Measurements from ENCODE around the gene DHRSX.
"Not testable (repeated sequence)": the region's sequence is repeated elsewhere in the genome, so short reads cannot be mapped to it uniquely, and the experiment has no call there.

Gene DHRSX

DNA sequence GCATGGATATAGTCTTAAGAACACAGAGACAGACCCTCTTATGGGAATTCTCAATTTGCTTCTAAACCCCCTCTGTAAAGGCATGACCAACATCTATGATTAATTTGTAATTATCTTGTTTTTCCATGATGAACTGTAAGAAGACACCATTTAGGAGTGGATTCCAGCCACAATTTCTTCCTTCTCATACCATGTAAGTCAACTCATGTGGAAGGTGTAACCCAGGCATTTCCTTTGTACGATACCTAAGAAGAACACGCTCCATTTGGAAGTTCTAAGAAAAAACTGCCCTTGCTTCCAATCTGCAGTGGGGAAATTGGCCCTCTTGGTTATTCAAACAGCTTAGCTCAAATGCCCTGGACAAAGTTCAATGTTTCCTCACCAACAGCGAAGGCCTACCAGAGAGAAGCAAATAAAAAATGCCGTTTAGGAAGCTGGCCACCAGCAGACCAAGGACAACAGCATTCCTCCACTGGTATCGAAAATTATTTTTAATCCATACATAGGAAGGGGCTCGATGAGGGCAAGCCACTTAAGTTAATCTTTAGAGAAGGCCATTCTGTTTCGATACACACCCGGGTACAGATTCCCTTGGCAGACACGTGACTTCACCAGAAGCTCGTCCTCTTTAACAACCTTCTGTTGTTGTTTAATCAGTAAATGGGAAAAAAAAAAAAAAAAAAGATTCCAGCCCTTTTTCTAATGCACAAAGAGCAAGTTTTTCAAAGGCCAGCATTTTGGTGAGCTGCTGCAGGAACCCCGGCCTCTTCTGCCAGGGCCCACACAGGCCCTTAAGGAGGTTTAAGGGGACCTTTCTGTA is 2.6 kb downstream of the DHRSX start:
- DNase-seq, result no peak

DNA sequence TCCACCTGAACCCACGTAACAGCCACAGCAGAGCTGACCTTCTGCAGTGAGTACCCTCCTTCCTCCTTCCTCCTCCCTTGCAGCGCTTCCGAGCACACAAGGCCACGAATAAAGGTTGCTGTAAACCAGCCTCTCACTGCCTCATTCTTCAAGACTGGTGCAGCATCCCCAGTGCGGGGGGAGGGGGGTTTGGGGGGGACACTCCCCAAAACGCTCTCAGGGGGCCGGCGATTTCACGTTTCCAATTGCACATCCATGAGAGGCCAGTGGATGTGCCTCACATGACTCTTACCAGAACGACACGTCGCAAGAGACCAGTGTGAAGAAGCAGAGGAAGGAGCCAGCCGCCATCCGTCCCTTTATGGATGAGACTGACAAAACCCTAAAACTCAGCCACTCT is 5.2 kb downstream of the DHRSX start:
- no peak for DNase-seq

DNA sequence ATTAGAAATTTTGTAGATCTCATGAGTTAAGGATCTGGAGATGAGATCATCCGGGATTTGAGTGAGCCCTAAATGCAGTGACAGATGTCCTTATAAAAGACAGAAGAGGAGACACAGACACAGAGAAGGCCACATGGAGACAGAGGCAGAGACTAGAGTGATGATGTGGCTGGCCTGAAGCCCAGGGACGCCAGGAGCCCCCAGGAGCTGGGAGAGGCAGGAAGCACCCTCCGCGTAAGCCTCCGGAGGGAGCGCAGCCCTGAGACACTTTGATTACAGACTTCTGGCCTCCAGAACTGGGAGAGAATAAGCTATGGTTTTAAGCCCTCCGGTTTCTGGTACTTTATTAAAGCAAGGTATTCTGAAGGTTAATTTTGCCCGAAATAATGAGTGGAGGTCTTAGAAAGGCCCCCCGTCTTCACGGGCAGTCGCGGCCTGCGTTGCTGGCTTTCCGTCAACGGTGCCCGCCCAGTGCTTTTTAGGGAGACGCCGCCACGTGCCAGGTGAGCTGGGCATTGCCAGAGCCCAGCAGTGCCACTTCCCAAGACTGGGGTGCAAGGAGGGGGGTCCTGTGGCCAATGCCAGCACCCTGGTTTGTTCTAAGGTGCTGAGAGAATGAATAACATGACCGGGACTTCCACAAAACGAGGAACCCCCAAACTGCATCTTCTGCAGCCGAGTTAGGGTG is 8.1 kb downstream of the DHRSX start:
- no peak for DNase-seq

DNA sequence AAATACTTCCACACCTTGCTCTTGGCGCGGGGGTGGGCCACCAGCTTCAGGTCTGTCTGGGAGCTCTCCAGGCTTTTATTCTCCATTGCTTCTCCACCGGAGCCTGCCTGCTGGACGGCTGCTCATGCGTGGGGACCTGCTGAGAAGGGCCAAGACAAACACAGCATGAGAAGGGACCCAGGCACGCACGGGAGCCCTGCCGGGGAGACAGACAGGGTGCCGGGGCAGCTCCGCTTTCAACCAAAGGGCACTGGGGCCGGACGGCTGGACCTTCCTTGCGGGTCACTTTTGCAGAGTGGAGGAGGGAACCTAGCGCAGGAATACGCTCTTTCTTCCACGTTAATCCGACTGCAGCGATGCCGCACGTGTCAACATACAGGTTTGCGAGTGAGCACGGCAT is 10.1 kb downstream of the DHRSX start:
- no peak for DNase-seq

DNA sequence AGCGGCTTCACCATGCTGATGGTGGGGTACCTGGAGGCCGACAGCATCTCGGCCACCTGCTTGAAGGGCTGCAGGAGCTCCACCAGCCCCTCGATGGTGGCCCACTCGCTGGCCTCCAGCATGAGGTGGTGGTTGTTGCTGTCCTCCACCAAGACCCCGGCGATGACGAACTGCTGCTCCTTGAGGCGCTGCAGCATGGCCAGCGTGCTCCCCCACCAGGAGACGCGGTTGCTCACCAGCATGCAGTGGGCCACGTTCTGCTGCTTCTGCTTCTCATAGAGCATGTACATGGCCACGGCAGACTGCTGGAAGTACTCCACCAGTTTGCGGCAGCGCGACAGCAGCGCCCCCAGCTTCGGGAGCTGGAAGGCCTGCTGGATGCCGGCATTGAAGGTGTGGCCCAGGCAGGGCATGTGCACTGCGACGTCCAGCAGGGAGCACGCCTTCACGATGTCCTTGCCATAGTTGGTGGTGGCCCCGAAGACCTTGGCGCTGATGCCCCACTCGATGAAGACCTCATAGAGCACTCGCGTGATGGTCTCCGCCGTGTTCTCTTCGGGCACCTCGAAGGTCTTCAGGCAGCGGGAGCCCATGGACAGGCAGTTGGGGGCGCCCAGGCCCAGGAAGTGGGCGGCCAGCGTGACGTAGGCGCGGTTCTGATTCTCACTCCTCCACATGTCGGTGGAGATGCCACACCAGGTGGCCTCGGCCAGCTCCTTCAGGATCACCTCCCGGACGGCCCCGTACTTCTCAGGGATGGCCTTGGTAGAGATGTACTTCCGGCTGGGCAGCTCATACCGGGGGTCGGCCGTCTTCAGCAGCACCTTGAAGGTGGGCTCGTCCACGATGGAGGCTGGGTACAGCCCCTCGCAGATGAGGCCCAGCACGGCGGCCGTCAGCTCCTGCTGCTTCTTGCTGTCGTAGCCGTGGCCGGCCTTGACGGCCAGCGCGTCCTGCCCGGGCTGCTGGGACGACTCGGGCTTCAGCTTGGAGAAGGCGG is 11.0 kb downstream of the DHRSX start:
- no peak for DNase-seq

DNA sequence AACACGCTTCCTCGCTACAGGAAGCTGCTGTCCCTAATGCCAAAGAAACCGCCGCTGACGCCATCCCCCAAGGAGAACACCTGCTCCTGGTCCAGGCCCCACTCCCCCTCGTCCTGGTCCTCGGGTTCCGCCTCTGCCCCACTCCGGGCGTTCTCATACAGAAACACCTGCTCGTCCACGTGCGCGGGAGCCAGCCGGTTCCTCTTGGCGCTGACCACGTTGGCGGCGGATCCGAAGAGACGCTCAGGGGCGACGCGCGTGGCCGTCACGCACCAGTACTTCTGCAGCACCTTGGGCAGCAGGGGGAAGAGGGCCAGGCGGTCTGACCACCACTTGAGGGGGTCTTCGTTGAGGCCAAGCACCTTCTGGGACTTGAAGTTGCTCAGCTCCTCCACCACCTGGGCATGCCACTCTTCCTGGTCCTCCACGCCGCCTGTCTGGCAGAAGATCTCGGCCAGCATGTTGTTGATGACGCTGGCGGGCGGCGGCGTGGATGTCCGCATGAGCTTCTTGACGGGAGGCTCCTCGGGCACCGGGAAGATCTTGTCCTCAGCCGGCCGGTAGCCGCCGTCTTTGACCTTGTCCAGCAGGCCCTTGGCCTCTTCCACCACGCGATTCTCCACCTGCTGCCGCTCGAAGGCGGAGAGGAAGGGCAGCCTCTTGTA is 12.0 kb downstream of the DHRSX start:
- no peak for DNase-seq

DNA sequence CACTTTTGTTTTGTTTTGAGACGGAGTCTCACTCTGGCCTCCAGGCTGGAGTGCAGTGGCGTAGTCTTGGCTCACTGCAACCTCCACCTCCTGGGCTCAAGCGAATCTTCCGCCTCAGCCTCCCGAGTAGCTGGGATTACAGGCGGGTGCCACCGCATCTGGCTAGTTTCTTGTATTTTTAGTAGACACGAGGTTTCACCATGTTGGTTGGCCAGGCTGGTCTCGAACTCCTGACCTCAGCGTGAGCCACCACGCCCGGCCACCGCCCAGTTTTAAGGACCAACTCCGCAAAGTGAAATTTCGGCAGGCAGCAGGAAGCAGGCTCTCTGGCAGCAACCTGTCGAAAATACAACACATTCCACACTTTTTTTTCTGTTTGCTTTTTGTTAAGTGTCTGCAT is 13.4 kb downstream of the DHRSX start:
- DNase-seq, result no peak

DNA sequence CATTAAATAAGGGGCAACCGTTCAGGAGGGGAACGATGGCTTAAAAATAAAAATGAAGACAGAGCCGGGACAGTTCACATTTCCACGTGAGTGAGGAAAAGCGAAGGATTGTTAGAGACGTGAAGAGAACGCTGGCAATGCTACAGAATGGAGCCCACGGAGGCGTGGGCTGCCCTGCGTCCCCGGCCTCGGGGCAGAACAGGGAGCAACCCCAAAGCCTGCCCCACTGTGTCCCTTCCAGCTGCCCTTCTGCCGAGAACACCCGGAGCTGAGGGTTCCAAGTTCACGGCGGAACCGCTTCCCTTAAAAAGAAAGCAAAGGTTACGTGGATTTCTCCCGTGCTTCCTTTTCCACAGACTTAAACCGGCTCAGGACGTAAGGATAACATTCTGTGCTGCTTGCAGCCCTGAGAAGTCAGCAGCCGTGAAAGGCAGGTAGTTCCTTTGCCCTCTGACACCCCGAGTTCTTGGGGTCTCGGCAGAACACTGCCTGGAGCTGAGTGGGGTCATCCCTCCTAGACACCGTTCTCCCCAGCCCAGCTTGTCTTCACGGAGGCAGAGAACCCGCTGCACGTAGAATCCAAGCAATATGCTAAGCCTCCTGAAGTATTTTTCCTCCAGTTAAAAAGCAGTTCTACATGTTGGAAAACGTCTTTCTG is 14.2 kb downstream of the DHRSX start:
- no peak for DNase-seq

DNA sequence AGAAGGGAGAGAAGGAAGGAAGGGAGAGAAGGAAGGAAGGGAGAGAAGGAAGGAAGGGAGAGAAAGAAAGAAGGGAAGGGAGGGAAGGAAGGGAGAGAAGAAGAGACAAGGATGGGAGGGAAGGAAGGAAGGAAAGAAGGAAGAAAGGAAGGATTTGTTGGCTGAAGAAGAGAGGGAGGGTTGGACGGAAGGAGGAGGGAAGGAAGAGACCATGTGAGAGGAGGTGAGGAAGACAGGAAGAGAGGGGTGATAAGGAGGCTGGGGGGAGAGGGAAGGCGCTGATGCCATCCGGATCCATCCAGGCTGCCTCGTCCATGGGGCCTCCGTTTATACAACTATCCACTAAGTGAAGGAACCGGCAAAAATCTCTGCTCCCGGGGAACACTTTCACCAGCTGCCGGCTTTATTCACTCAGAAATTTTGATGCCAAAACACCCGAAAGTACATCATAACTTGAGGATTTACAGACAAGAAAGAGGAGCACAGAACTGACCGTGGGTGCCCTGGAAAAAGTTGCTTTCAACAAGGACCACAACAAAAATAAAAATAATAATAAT is 14.9 kb downstream of the DHRSX start:
- DNase-seq, result no peak

DNA sequence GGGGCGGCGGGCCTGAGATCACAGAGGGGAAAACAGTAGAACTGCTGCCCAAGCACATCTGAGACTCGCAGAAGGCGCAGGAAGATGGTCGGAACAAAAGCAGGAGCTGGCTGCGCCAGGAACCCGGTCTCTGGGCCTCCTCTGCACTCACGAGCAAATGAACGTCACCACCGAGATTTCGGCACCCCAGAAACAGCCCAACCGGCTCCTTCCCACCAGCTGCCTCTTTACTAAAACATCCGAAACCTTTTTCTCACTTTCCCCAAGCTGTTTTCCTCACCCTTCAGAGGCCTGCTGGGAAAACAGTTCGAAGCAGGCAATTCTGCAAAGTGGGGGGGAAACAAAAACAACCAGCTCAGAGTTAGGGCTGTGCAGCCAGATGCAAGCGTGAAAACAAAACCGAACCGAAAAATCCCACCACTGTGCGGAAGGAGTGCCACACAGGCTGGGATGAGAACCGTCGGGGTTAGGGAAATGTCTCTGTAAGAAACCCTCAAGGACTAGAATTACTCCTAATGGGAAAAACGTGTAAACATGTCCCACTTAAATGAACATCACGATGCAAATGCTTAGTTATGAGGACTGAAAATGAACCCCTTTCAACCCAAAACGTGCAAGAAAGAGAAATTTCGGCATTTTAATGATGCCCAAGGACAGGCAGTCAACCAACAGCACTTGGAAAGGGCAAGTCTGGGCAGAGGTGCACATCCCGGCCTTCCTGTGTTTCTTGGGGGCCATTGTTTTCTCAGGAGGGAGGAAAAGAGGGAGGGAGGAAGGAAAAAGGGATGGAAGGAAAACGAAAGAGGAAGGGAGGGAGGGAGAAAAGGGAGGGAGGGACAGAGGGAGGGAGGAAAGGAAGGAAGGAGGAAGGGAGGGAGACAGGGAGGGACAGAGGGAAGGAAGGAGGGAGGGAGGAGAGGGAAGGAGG is 15.8 kb downstream of the DHRSX start:
- peak; percentile 9 for DNase-seq

DNA sequence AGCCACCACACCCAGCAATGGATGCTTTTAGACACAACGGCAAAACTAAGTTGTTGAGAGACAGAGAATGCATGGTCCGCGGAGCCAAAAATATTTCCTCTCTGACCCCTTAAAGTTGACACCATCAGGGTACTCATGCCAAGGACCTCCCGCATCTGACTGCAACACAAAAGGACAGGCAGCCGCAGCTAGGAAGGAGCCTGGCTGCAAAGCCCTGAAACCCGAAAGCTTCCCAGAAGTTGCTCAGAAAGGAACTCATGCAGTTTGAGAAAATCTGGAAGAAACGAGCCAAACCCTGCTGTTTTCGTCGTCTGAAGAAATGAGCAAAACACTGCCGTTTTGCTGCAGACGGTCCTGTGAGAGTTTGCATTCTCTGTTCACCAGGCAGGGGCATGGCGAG is 16.5 kb downstream of the DHRSX start:
- no peak for DNase-seq

DNA sequence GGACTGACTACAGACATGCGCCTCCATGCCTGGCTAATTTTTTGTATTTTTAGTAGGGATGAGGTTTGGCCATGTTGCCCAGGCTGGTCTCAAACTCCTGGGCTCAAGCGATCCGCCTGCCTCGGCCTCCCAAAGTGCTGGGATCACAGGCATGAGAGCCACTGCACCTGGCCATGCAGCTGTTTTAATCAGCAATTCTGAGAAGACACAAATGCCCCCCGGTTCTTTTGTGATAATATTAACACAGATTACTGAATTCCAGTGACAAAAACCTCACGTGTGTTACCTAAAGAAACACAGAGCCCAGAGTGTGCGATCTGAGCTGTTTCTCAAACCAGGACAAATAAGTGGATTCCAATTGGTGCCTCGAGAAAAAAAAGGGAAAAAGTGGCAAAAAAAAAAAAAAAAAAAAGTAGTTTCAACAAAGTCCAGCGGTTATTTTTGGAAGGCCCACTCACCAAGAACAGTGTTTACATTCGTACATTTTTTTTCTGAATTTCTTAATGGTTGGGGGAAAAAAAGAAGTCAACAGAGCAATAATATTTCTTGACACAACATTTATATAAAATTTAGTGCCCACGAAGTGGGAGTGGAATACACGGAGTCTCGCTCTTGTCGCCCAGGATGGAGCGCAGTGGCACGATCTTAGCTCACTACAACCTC is 17.2 kb downstream of the DHRSX start:
- no peak for DNase-seq

DNA sequence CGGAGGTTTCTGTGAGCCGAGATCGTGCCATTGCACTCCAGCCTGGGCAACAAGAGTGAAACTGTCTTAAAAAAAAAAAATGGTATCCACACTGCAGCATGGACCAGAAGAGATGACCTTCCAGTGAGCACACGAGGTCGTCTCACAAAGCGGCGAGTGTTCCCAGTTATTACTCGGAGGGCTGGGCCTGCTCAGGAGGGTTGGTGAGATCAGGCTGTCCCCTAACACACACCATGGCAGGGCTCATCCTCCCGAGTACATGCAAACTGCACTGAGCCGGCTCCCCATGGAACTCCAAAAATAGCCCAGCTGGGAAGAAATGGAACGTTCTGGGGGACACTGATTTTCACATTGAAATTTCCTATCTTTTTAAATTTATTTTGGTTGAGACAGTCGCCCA is 19.2 kb downstream of the DHRSX start:
- not testable (repeated sequence) for DNase-seq

DNA sequence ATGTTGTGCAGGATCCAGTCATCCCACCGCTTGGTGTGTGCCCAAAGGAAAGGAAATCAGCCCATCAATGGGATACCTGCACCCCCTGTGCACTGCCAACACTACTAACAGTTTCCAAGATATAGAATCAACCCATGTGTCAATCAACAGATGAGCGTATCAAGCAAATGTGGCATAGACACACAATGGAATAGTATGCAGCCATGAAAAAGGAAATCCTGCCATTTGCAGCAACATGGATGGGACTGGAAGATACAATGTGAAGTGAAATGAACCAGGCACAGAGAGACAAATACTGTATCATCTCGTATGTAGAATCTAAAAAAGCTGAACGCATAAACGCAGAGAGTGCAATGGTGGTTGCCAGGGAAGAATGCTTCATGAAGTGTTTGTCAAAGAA is 20.8 kb downstream of the DHRSX start:
- DNase-seq, result not testable (repeated sequence)

DNA sequence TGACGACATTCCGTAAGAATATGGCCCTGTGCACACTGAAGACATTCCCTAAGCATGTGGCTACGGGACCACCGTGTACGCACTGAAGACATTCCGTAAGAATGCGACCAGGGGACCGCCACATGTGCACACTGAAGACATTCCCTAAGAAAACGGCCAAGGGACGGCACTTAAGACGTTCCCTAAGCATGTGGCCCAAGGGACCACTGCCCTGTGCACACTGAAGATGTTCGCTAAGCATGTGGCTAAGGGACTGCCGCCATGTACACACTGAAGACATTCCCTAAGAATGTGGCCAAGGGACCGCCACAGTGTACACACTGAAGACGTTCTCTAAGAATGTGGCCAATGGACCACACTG is 21.4 kb downstream of the DHRSX start:
- no peak for DNase-seq

DNA sequence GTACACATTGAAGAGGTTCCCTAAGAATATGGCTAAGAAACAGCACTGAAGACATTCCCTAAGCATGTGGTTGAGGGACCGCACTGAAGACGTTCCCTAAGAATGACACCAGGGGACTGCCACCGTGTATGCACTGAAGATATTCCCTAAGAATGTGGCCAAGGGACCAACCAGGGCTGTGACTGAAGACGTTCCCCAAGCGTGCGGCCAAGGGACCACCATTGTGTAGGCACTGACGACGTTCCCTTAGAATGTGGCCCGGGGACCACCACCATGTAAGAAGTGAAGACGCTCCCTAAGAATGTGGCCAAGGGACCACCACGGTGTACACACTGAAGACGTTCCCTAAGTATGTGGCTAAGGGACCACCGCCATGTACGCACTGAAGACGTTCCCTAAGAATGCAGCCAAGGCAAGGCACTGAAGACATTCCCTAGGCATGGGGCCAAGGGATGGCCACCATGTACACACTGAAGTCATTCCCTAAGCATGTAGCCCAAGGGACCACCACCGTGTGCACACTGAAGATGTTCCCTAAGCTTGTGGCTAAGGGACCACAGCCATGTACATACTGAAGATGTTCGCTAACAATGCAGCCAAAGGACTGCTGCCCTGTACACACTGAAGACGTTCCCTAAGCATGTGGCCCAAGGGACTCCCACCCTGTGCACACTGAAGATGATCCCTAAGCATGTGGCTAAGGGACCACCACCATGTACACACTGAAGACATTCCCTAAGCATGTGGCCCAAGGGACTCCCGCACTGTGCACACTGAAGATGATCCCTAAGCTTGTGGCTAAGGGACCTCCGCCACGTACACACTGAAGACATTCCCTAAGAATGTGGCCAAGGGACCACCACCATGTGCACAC is 22.0 kb downstream of the DHRSX start:
- no peak for DNase-seq

DNA sequence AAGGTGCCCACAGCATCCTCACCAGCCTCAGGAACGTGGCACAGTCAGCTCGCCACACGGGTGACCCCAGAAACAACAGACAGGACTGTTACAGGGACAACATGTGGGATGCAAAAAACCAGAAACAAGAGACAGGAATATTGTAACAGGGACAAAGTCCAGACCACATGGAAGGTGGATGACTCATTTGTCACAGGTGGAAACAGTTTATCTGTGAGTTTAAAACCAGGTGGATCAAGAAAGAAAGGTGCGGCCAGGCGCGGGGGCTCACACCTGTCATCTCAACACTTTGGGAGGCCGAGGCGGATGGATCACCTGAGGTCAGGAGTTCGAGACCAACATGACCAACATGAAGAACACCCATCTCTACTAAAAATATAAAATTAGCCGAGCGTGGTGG is 23.5 kb downstream of the DHRSX start:
- DNase-seq, result not testable (repeated sequence)

DNA sequence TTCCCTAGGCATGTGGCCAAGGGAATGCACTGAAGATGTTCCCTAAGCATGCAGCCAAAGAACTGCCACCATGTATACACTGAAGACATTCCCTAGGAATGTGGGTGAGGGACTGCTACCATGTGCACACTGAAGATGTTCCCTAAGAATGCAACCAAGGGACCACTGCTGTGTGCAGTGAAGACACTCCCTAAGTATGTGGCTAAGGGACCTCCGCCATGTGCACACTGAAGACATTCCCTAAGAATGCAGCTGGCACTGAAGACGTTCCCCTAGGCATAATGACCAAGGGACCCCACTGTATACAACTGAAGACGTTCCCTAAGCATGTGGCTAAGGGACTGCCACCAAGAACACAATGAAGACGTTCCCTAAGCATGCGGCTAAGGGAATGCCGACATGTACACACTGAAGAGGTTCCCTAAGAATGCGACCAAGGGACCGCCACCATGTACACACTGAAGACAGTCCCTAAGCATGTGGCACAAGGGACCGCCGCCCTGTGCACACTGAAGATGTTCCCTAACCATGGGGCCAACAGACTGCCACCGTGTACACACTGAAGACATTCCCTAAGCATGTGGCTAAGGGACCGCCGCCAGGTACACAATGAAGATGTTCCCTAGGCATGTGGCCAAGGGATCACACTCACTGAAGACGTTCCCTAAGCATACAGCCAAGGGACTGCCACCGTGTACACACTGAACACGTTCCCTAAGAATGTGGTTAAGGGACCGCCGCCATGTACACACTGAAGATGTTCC is 25.6 kb downstream of the DHRSX start:
- no peak for DNase-seq

Measured in HCEC 1CT (cell line).